HepG2 (cell line): ENCODE data around the gene GJB6. TPM values are rescaled to one million over a fixed set of nuclear protein-coding genes. Genes with fewer than 3 reads are reported as not detected.

Experiments
- ATAC-seq: fragments of 200-7000 bp; cut with Tn5 transposase; 3 replicates; pipeline ENCODE4 v1.9.1; 2020; ENCODE audit warnings: mild to moderate bottlenecking, moderate library complexity
- BruUV-seq: library from RNA; stranded (reverse); fragments of 400-500 nt; replicated peaks from 2 replicates; lab custom pipeline; 2021; lab: Mats Ljungman, UMichigan
- CTCF ChIA-PET: fragments of 300-600 bp; formaldehyde crosslinking; extraction: SDS; loops from one replicate; lab custom pipeline; 2021; ENCODE audit warnings: low total read pairs, inconsistent platforms, low intra/inter-chr PET ratio; lab: Yijun Ruan, JAX
- POLR2A ChIA-PET: fragments of 350-600 bp; sonication (Branson Sonifier 250); formaldehyde crosslinking; loops from one replicate; lab custom pipeline; 2020; ENCODE audit warnings: antibody characterized with exemption, inconsistent platforms; lab: Yijun Ruan, JAX
- DNase-seq: peaks from one replicate; pipeline ENCODE4 v3.0.0-alpha.2; 2015; ENCODE audit warnings: low spot score
- FAIRE-seq: peaks from 3 replicates; lab custom pipeline; 2011; peaks lifted over from hg19 to GRCh38; lab: Jason Lieb, UNC
- H2AFZ ChIP-seq: one replicate; pipeline ENCODE4 v1.6.1; 2011; ENCODE audit warnings: low read length, inconsistent platforms
- H3K27ac ChIP-seq: fragments of 300-600 bp; 3 replicates; pipeline ENCODE4 v1.8.0; 2011; ENCODE audit warnings: mixed run types, mild to moderate bottlenecking, mixed read lengths, low read length, inconsistent platforms; ENCODE audit not compliant: insufficient read depth; ENCODE audit errors: extremely low read length
- H3K27me3 ChIP-seq, 2 experiments: fragments of 200-600 bp in 1 of 2; 2 replicates in 1 of 2; 3 replicates in 1 of 2; pipeline versions ENCODE4 v1.6.0 to v1.8.0; 2011; ENCODE audit warnings: low read length in 2 of 2, mild to moderate bottlenecking in 2 of 2, moderate library complexity in 2 of 2, inconsistent platforms in 1 of 2; ENCODE audit not compliant: insufficient read depth in 2 of 2, control insufficient read depth in 1 of 2
- H3K36me3 ChIP-seq, 2 experiments: fragments of 200-600 bp in 1 of 2; replicated peaks in 1 of 2; 2 replicates in 1 of 2; 3 replicates in 1 of 2; pipeline versions ENCODE4 v1.5.1 to v1.8.0; 2011; ENCODE audit warnings: low read length in 2 of 2, inconsistent platforms in 1 of 2; ENCODE audit not compliant: insufficient read depth in 2 of 2, control insufficient read depth in 1 of 2
- H3K4me1 ChIP-seq: 2 replicates; pipeline ENCODE4 v1.5.1; 2012; ENCODE audit warnings: low read length, inconsistent platforms; ENCODE audit not compliant: insufficient read depth
- H3K4me2 ChIP-seq: 2 replicates; pipeline ENCODE4 v1.6.0; 2011; ENCODE audit warnings: low read depth, low read length, inconsistent platforms
- H3K4me3 ChIP-seq, 3 experiments: fragments of 200-600 bp in 1 of 3; sonication (generic), shearing (Covaris generic) in 1 of 3; replicated peaks in 1 of 3; 2 replicates each; pipeline ENCODE4 v1.5.1; 2011 to 2016; ENCODE audit warnings: low read length in 3 of 3, inconsistent platforms in 2 of 3, low read depth in 2 of 3, mild to moderate bottlenecking in 2 of 3, control low read depth in 1 of 3, mixed read lengths in 1 of 3; ENCODE audit not compliant: insufficient read depth in 1 of 3
- H3K79me2 ChIP-seq: one replicate; pipeline ENCODE4 v1.6.1; 2011; ENCODE audit warnings: low read length, inconsistent platforms; ENCODE audit not compliant: insufficient read depth
- H3K9ac ChIP-seq: 2 replicates; pipeline ENCODE4 v1.6.0; 2011; ENCODE audit warnings: mild to moderate bottlenecking, low read depth, low read length, inconsistent platforms; ENCODE audit not compliant: insufficient read depth
- H3K9me3 ChIP-seq: 2 replicates; pipeline ENCODE4 v1.5.1; 2012; ENCODE audit warnings: mild to moderate bottlenecking, low read length
- H4K20me1 ChIP-seq: 2 replicates; pipeline ENCODE4 v1.6.0; 2011; ENCODE audit warnings: inconsistent platforms, mild to moderate bottlenecking, low read length, moderate library complexity; ENCODE audit not compliant: insufficient read depth
- AGO2 ChIP-seq: fragments of 200-400 bp; formaldehyde crosslinking; optimal IDR thresholded peaks from 2 replicates; pipeline ENCODE3; 2017; ENCODE audit warnings: mild to moderate bottlenecking, low read depth, low read length, moderate library complexity
- ARNT ChIP-seq: fragments of 450-650 bp; IDR thresholded peaks from 2 replicates; pipeline ENCODE4 v1.6.1; 2017
- GATAD2A ChIP-seq: IDR thresholded peaks from 2 replicates; pipeline ENCODE4 v1.6.1; 2016
- MED13 ChIP-seq: sonication (generic); formaldehyde crosslinking; IDR thresholded peaks from 2 replicates; pipeline ENCODE4 v1.5.0; 2020; ENCODE audit warnings: missing genetic modification reagents
- RAD51 ChIP-seq: fragments of 450-650 bp; IDR thresholded peaks from 2 replicates; pipeline ENCODE4 v1.6.1; 2016; ENCODE audit warnings: borderline replicate concordance
- RXRA ChIP-seq: sonication (generic); formaldehyde crosslinking; IDR thresholded peaks from 2 replicates; pipeline ENCODE4 v1.5.1; 2020; ENCODE audit warnings: missing genetic modification reagents
- ZC3H13 ChIP-seq: sonication (generic); formaldehyde crosslinking; IDR thresholded peaks from 2 replicates; pipeline ENCODE4 v1.8.1; 2023; ENCODE audit warnings: mild to moderate bottlenecking, missing genetic modification reagents, moderate library complexity
- ZMYM3 ChIP-seq: sonication (generic); formaldehyde crosslinking; IDR thresholded peaks from 2 replicates; pipeline ENCODE4 v1.5.1; 2020; ENCODE audit warnings: mild to moderate bottlenecking, missing genetic modification reagents
- ZNF724P ChIP-seq: sonication (generic); formaldehyde crosslinking; IDR thresholded peaks from 2 replicates; pipeline ENCODE4 v1.8.0; 2022; ENCODE audit warnings: missing genetic modification reagents, borderline replicate concordance
- ZSCAN21 ChIP-seq: sonication (generic); formaldehyde crosslinking; IDR thresholded peaks from 2 replicates; pipeline ENCODE4 v1.8.0; 2022; ENCODE audit warnings: mild to moderate bottlenecking, missing genetic modification reagents, moderate library complexity, borderline replicate concordance
- WGBS: methylation state at CpG from one replicate; pipeline ENCODE4 v1.1.6; 2017; ENCODE audit warnings: low lambda C conversion rate; 5-methylcytosine and 5-hydroxymethylcytosine counted together
- in situ Hi-C: cut with HindIII; loops from 2 replicates; pipeline ENCODE4 v1.10.0; 2017; ENCODE audit warnings: low pct_unique_long_range_greater_than_20kb; ENCODE audit not compliant: extremely low pct_ligation_motif_present
- intact Hi-C: fragments of 100-400 bp; cut with micrococcal nuclease; formaldehyde crosslinking; loops from one replicate; pipeline ENCODE4 v1.10.0; 2022; ENCODE audit not compliant: unreplicated experiment
- polyA plus RNA-seq, 8 experiments: library from polyadenylated mRNA; depleted of rRNA in 3 of 8; stranded (reverse) in 7 of 8; unstranded in 1 of 8; fragments of >200 nt; fragmentation: Illumina TruSeq in 4 of 8; extraction: Trizol in 4 of 8; gene quantifications; 2 replicates each; pipeline versions ENCODE4 v1.2.1 to v1.2.3, GENCODE V29; 2011 to 2016; ENCODE audit warnings: low read depth in 4 of 8, missing spikeins in 1 of 8, mixed read lengths in 1 of 8; ENCODE audit not compliant: insufficient read depth in 1 of 8
- total RNA-seq, 5 experiments: library from RNA; depleted of rRNA; stranded (reverse); fragments of >200 nt; fragmentation: Illumina TruSeq; extraction: Trizol; gene quantifications; 2 replicates each; pipeline ENCODE4 v1.2.3, GENCODE V29; 2016; ENCODE audit warnings: low read depth in 1 of 5

GJB6 gene
- total and polyA plus RNA-seq, 2 of the 13 experiments (the other 11 are each of a cell fraction or from before 2014, with no cell fraction given) = not detected

- FAIRE-seq (no peak), ATAC-seq (no peak), DNase-seq (no peak)
- no peak overlapping the region for H3K9ac ChIP-seq
- H3K27ac ChIP-seq = no peak overlapping the region
- 14% methylated on average over 5 of the region's 5 CpGs for WGBS
- BruUV-seq = no TSS peak
- ChIA-PET POLR2A (no interaction called here), CTCF (no interaction called here)
- H4K20me1 ChIP-seq = no peaks in the 10 kb centered on the region
- peaks cover 17% of the 10 kb centered on the region for H3K4me1 ChIP-seq
- no peaks in the 10 kb centered on the region for H3K9me3 ChIP-seq
- intact Hi-C loops = no loop called here
- TF ChIP-seq ARNT = no peak
- no peak for TF ChIP-seq MED13 (CRISPR knock-in tag)
- no peak for TF ChIP-seq ZNF724P (CRISPR knock-in tag)
- no peak for TF ChIP-seq RAD51
- H3K79me2 ChIP-seq = no peaks in the 10 kb centered on the region
- no peak overlapping the region for H3K4me2 ChIP-seq
- H3K27me3 ChIP-seq = peaks cover 0 to 29% of the 10 kb centered on the region in 2 experiments; a peak in 4 of 5 replicates
- H3K4me3 ChIP-seq = no peak overlapping the region
- in situ Hi-C loops = no loop called here
- H2AFZ ChIP-seq = no peak overlapping the region
- H3K36me3 ChIP-seq = no peaks in the 10 kb centered on the region
Observed at GRCh38 chr13:20178156-20178555, 54.0 kb downstream of the GJB6 start.

GRCh38 chr13:20177049-20177831 is 54.9 kb downstream of the GJB6 start:
- FAIRE-seq (no peak), ATAC-seq (no peak), DNase-seq (no peak)
- no peaks in the 10 kb centered on the region for H3K9me3 ChIP-seq
- H3K4me3 ChIP-seq = no peak overlapping the region
- no peak overlapping the region for H3K27ac ChIP-seq
- H3K4me1 ChIP-seq = peaks cover 17% of the 10 kb centered on the region
- H3K4me2 ChIP-seq = no peak overlapping the region
- WGBS = 86% methylated on average over 41 of the region's 67 CpGs
- intact Hi-C loops (no loop called here), in situ Hi-C loops (no loop called here)
- CTCF ChIA-PET = no interaction called here
- POLR2A ChIA-PET = no interaction called here
- BruUV-seq = no TSS peak
- H4K20me1 ChIP-seq = no peaks in the 10 kb centered on the region
- H3K27me3 ChIP-seq = peaks cover 0 to 29% of the 10 kb centered on the region in 2 experiments; a peak in 4 of 5 replicates
- no peak overlapping the region for H2AFZ ChIP-seq
- H3K79me2 ChIP-seq = no peaks in the 10 kb centered on the region
- H3K9ac ChIP-seq = no peak overlapping the region
- no peaks in the 10 kb centered on the region for H3K36me3 ChIP-seq
- no peak for TF ChIP-seq ZC3H13 (CRISPR knock-in tag)
- TF ChIP-seq GATAD2A (CRISPR knock-in tag) = no peak
- TF ChIP-seq AGO2 = no peak
- no peak for TF ChIP-seq ZMYM3 (CRISPR knock-in tag)
- TF ChIP-seq ZSCAN21 = no peak
- TF ChIP-seq RXRA (CRISPR knock-in tag) = no peak
- TF ChIP-seq, all 625 proteins: peak for 0
